ENCODE measurements around the gene SCT. TPM values are rescaled to one million over a fixed set of nuclear protein-coding genes. Genes with fewer than 3 reads are reported as not detected.

SCT gene
- total and polyA plus RNA-seq, 2 donors (not counting 1 experiment from before 2014, with no cell fraction given), result not detected

DNA sequence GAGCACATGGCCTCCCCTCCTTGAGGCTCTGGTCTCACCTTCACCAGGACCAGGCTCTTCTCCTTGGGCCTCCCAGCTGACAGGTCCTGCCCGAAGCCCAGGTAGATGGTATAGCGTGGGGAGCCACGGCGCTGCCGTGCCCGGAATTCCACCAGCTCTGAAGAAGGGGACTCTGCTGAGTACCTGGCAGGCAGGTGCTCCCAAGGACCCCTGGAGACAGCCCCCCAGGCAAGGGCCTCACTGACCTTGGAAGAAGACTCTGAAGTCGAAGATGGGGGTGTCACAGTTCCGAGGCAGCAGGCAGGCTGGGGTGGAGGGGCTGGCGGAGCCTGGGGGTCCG, 14.1 kb downstream of the SCT start:
- Histone ChIP-seq H3K79me2 (ENCODE audit: control insufficient read depth, insufficient read depth, low read length) (peaks cover 6% of the 10 kb centered on the region), H3K4me2 (replicated peaks; ENCODE audit: low read depth, low read length, poor library complexity, severe bottlenecking) (no peak overlapping the region), H3K4me1 (ENCODE audit: control insufficient read depth in 2 of 2, insufficient read depth in 2 of 2, low read length in 2 of 2) (peaks cover 18 to 35% of the 10 kb centered on the region in 2 donors), H3K9ac (ENCODE audit: low read length) (no peak overlapping the region), H4K20me1 (ENCODE audit: control insufficient read depth, insufficient read depth, low read length, poor library complexity, severe bottlenecking) (peaks cover 71% of the 10 kb centered on the region), H3K9me3 (ENCODE audit: control extremely low read depth in 1 of 3, control insufficient read depth in 2 of 3, insufficient read depth in 1 of 3, low read length in 2 of 3) (no peaks in the 10 kb centered on the region), H3K4me3 (ENCODE audit: control extremely low read depth in 1 of 5, extremely low read depth in 1 of 5, insufficient read depth in 1 of 5, low read depth in 2 of 5, low read length in 4 of 5) (no peak overlapping the region), H2AFZ (ENCODE audit: insufficient read depth, low read depth, low read length, poor library complexity, severe bottlenecking) (no peak overlapping the region), H3K36me3 (replicated peaks in 1 of 2; ENCODE audit: control extremely low read depth in 1 of 2, control insufficient read depth in 1 of 2, extremely low read depth in 1 of 2, insufficient read depth in 2 of 2, low read length in 1 of 2) (peaks cover 0 to 57% of the 10 kb centered on the region in 2 experiments), H3K27ac (ENCODE audit: low read length in 2 of 2) (peak overlapping the region in 1 of 2 donors; percentile 59), H3K27me3 (replicated peaks in 1 of 4; ENCODE audit: control extremely low read depth in 1 of 4, control insufficient read depth in 3 of 4, insufficient read depth in 4 of 4, low read length in 3 of 4) (no peaks in the 10 kb centered on the region)
- Mint-ChIP-seq H3K27me3 (no peaks in the 10 kb centered on the region), H3K4me3 (no peak overlapping the region), H3K27ac (no peak overlapping the region), H3K9me3 (ENCODE audit: insufficient read depth) (no peaks in the 10 kb centered on the region), H3K4me1 (peaks cover 17% of the 10 kb centered on the region)
- intact Hi-C loops (cut with micrococcal nuclease), result loop anchor here (10.0 kb wide), 1 partner anchor 112 kb away; no protein-coding TSS in a partner anchor
- ATAC-seq (ENCODE audit: low read depth) (no peak), DNase-seq (no peak)
- TF ChIP-seq, protein P1, sequence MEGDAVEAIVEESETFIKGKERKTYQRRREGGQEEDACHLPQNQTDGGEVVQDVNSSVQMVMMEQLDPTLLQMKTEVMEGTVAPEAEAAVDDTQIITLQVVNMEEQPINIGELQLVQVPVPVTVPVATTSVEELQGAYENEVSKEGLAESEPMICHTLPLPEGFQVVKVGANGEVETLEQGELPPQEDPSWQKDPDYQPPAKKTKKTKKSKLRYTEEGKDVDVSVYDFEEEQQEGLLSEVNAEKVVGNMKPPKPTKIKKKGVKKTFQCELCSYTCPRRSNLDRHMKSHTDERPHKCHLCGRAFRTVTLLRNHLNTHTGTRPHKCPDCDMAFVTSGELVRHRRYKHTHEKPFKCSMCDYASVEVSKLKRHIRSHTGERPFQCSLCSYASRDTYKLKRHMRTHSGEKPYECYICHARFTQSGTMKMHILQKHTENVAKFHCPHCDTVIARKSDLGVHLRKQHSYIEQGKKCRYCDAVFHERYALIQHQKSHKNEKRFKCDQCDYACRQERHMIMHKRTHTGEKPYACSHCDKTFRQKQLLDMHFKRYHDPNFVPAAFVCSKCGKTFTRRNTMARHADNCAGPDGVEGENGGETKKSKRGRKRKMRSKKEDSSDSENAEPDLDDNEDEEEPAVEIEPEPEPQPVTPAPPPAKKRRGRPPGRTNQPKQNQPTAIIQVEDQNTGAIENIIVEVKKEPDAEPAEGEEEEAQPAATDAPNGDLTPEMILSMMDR (IDR thresholded peaks at IDR 0.05), result no peak
- TF ChIP-seq EZH2 (IDR thresholded peaks at IDR 0.05; ENCODE audit: borderline replicate concordance, insufficient read depth, low read depth, low read length, poor library complexity, severe bottlenecking), result no peak
- over 99% methylated on average over 10 of the region's 10 CpGs for WGBS (ENCODE audit: insufficient coverage)
- CTCF ChIA-PET, result interaction anchor here (1.4 to 1.7 kb wide), 2 partner anchors 58 to 95 kb away, joined by 3 to 5 read pairs; no protein-coding TSS in a partner anchor
- POLR2A ChIA-PET, result interaction anchor here (0.6 to 2.0 kb wide), 2 partner anchors 37 to 220 kb away, joined by 4 to 8 read pairs; partner anchors contain the start of genes CD151 and PHRF1

DNA sequence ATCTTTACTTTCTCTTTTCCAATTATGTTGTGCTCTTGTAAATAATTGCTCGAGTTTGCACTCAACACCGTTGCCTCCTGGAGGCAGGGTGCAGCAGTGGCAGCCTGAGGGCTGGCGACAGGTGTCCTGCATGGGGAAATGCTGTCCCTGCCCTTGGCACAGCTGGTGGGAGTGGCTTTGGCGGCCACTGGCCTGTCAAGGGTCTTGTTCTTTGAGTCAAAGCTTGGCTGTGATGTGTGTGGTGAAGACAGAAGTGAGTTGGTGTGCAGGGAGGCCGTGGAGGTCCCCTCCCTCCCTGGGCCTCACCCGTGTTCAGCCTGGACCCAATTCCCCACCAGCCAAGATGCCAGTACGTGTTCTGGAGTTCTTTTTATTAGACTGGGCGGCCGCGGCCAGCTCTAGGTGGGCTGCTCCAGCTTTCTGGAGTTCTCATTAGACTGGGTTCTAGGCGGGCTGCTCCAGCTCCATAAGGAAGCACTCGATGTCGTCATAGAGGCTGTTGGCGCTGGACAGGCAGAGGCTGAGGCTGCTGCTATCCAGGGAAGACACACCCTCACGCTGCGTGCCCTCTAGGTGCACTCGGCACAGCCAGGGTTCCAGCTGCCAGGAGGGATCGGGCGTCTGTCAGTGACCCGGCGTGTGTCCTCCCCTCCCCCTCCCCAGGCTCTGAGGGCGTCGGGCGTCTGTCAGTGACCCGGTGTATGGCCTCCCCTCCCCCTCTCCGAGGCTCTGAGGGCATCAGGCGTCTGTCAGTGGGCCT, 14.6 kb downstream of the SCT start:
- H3K4me2 ChIP-seq (replicated peaks; ENCODE audit: low read depth, low read length, poor library complexity, severe bottlenecking), result no peak overlapping the region
- Mint-ChIP-seq H3K4me3 (no peak overlapping the region), H3K9me3 (ENCODE audit: insufficient read depth) (no peaks in the 10 kb centered on the region), H3K27me3 (no peaks in the 10 kb centered on the region), H3K27ac (no peak overlapping the region), H3K4me1 (peaks cover 17% of the 10 kb centered on the region)
- intact Hi-C loops (cut with micrococcal nuclease), result loop anchor here (10.0 kb wide), 1 partner anchor 112 kb away; no protein-coding TSS in a partner anchor
- 90% methylated on average over 21 of the region's 27 CpGs for WGBS (ENCODE audit: insufficient coverage)
- peak overlapping the region in 1 of 2 donors; percentile 59 for H3K27ac ChIP-seq (ENCODE audit: low read length in 2 of 2)
- ChIA-PET POLR2A (interaction anchor here (0.7 kb wide), 1 partner anchor 10 kb away, joined by 3 read pairs; no protein-coding TSS in a partner anchor), CTCF (interaction anchor here (1.4 to 1.5 kb wide), 2 partner anchors 58 to 95 kb away, joined by 3 to 5 read pairs; no protein-coding TSS in a partner anchor)
- TF ChIP-seq, protein P1 (IDR thresholded peaks at IDR 0.05), result no peak
- no peak for TF ChIP-seq EZH2 (IDR thresholded peaks at IDR 0.05; ENCODE audit: borderline replicate concordance, insufficient read depth, low read depth, low read length, poor library complexity, severe bottlenecking)
- H3K9ac ChIP-seq (ENCODE audit: low read length), result no peak overlapping the region
- no peak for ATAC-seq (ENCODE audit: low read depth)
- DNase-seq, result no peak
- peaks cover 0 to 61% of the 10 kb centered on the region in 2 experiments for H3K36me3 ChIP-seq (replicated peaks in 1 of 2; ENCODE audit: control extremely low read depth in 1 of 2, control insufficient read depth in 1 of 2, extremely low read depth in 1 of 2, insufficient read depth in 2 of 2, low read length in 1 of 2)
- H3K27me3 ChIP-seq (replicated peaks in 1 of 4; ENCODE audit: control extremely low read depth in 1 of 4, control insufficient read depth in 3 of 4, insufficient read depth in 4 of 4, low read length in 3 of 4), result no peaks in the 10 kb centered on the region
- H3K4me3 ChIP-seq (ENCODE audit: control extremely low read depth in 1 of 5, extremely low read depth in 1 of 5, insufficient read depth in 1 of 5, low read depth in 2 of 5, low read length in 4 of 5), result no peak overlapping the region
- H3K79me2 ChIP-seq (ENCODE audit: control insufficient read depth, insufficient read depth, low read length), result peaks cover 6% of the 10 kb centered on the region
- peaks cover 18 to 35% of the 10 kb centered on the region in 2 donors for H3K4me1 ChIP-seq (ENCODE audit: control insufficient read depth in 2 of 2, insufficient read depth in 2 of 2, low read length in 2 of 2)
- no peaks in the 10 kb centered on the region for H3K9me3 ChIP-seq (ENCODE audit: control extremely low read depth in 1 of 3, control insufficient read depth in 2 of 3, insufficient read depth in 1 of 3, low read length in 2 of 3)
- no peak overlapping the region for H2AFZ ChIP-seq (ENCODE audit: insufficient read depth, low read depth, low read length, poor library complexity, severe bottlenecking)
- H4K20me1 ChIP-seq (ENCODE audit: control insufficient read depth, insufficient read depth, low read length, poor library complexity, severe bottlenecking), result peaks cover 73% of the 10 kb centered on the region

Measured in B cell (primary cell).